Parathyroid adenoma (tissue), 2 donors: ENCODE results near the gene ARHGDIB.

Experiments
- H2AFZ ChIP-seq: fragments of 300-600 bp; sonication (generic); one replicate; pipeline ENCODE4 v1.7.0; 2017; ENCODE audit warnings: antibody characterized with exemption, mild to moderate bottlenecking
- H3K27ac ChIP-seq: fragments of 300-600 bp; sonication (generic); one replicate; pipeline ENCODE4 v1.7.0; 2017
- H3K27me3 ChIP-seq: fragments of 300-600 bp; sonication (generic); one replicate; pipeline ENCODE4 v1.7.0; 2017; ENCODE audit warnings: low read length; ENCODE audit not compliant: control insufficient read depth, insufficient read depth
- H3K36me3 ChIP-seq: fragments of 300-600 bp; sonication (generic); one replicate; pipeline ENCODE4 v1.7.0; 2017; ENCODE audit warnings: low read length; ENCODE audit not compliant: control insufficient read depth, insufficient read depth
- H3K4me1 ChIP-seq: fragments of 300-600 bp; sonication (generic); one replicate; pipeline ENCODE4 v1.7.0; 2017; ENCODE audit warnings: control low read depth
- H3K4me2 ChIP-seq: fragments of 300-600 bp; sonication (generic); one replicate; pipeline ENCODE4 v1.7.0; 2017; ENCODE audit warnings: low read length
- H3K4me3 ChIP-seq: fragments of 300-600 bp; sonication (generic); one replicate; pipeline ENCODE4 v1.7.0; 2017; ENCODE audit warnings: low read depth, low read length
- H3K79me2 ChIP-seq: fragments of 300-600 bp; sonication (generic); one replicate; pipeline ENCODE4 v1.7.0; 2017; ENCODE audit warnings: control low read depth
- H3K9ac ChIP-seq: fragments of 300-600 bp; sonication (generic); one replicate; pipeline ENCODE4 v1.7.0; 2017; ENCODE audit warnings: mild to moderate bottlenecking
- H3K9me3 ChIP-seq: fragments of 300-600 bp; sonication (generic); one replicate; pipeline ENCODE4 v1.7.0; 2017; ENCODE audit warnings: low read length; ENCODE audit not compliant: control insufficient read depth
- TF ChIP-seq, protein P1 (sequence below): fragments of 300-600 bp; sonication (generic); IDR thresholded peaks from one replicate; pipeline ENCODE4 v1.7.0; 2017; ENCODE audit warnings: antibody characterized with exemption, mild to moderate bottlenecking
- donor health status: primary hyperparathyroidism.

ARHGDIB gene

DNA sequence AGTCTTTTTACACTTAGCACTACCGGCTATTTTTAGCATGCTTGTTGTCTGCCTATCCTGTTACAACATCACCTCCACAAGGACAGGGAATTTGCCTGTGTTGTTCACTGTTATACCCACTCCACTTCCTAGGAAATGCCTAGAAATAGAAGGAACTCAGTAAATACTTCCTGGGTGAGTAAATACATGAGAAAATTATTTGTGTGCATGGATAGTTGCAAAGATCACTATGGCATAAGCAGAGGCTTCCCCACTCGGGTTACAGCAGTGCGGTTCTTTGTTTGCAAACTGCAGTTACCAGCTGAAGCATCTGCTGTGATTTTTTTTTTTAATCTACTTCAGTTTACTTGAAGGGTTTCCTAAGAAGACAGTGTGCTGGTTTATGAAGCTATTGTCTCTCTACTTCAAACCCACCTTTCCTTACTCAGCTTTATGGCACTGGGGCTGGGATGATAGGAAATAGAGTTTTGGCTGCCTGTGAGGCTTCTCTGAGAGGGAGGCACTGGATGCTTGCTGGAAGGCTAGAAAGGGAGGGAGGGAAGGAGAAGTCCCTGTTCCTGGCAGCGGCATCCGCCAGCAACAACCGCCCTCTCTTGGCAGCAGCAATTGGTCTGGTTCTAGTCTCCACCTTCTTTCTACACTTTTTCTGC, 40.5 kb upstream of the ARHGDIB start:
- Histone ChIP-seq H3K27ac (no peak overlapping the region), H3K9ac (no peak overlapping the region)
- TF ChIP-seq, protein P1, sequence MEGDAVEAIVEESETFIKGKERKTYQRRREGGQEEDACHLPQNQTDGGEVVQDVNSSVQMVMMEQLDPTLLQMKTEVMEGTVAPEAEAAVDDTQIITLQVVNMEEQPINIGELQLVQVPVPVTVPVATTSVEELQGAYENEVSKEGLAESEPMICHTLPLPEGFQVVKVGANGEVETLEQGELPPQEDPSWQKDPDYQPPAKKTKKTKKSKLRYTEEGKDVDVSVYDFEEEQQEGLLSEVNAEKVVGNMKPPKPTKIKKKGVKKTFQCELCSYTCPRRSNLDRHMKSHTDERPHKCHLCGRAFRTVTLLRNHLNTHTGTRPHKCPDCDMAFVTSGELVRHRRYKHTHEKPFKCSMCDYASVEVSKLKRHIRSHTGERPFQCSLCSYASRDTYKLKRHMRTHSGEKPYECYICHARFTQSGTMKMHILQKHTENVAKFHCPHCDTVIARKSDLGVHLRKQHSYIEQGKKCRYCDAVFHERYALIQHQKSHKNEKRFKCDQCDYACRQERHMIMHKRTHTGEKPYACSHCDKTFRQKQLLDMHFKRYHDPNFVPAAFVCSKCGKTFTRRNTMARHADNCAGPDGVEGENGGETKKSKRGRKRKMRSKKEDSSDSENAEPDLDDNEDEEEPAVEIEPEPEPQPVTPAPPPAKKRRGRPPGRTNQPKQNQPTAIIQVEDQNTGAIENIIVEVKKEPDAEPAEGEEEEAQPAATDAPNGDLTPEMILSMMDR = no peak

DNA sequence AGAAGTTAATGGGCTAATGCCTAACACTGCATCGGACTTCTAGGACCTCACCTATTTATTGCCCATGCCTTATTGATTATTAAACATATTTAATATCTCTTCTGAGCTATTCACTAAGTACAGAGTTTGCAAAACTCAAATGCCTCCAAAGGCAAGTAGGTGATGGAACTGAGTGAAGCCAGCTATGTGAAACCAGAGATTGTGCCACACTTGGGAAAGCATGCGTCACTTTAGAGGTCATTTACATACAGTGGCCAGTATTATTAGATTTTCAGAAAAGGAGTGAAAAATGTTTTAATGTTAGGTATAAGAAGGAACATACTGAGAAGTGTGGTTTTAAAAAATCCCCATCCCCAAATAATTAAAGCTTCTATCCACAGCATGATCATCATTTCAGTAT, 39.2 kb upstream of the ARHGDIB start:
- no peaks in the 10 kb centered on the region for H3K27me3 ChIP-seq
- no peaks in the 10 kb centered on the region for H3K79me2 ChIP-seq
- no peak overlapping the region for H3K4me3 ChIP-seq
- no peaks in the 10 kb centered on the region for H3K36me3 ChIP-seq
- no peaks in the 10 kb centered on the region for H3K9me3 ChIP-seq
- H2AFZ ChIP-seq = no peak overlapping the region
- no peaks in the 10 kb centered on the region for H3K4me1 ChIP-seq
- TF ChIP-seq, protein P1 = no peak
- H3K9ac ChIP-seq = no peak overlapping the region
- H3K4me2 ChIP-seq = no peak overlapping the region
- no peak overlapping the region for H3K27ac ChIP-seq

More for the DNA sequence above, 40.5 kb upstream of the ARHGDIB start:
- Histone ChIP-seq H3K4me2 (no peak overlapping the region), H3K4me1 (no peaks in the 10 kb centered on the region), H3K79me2 (no peaks in the 10 kb centered on the region), H3K36me3 (no peaks in the 10 kb centered on the region), H3K4me3 (no peak overlapping the region), H3K27me3 (no peaks in the 10 kb centered on the region), H3K9me3 (no peaks in the 10 kb centered on the region), H2AFZ (peak overlapping the region; percentile 35)

DNA sequence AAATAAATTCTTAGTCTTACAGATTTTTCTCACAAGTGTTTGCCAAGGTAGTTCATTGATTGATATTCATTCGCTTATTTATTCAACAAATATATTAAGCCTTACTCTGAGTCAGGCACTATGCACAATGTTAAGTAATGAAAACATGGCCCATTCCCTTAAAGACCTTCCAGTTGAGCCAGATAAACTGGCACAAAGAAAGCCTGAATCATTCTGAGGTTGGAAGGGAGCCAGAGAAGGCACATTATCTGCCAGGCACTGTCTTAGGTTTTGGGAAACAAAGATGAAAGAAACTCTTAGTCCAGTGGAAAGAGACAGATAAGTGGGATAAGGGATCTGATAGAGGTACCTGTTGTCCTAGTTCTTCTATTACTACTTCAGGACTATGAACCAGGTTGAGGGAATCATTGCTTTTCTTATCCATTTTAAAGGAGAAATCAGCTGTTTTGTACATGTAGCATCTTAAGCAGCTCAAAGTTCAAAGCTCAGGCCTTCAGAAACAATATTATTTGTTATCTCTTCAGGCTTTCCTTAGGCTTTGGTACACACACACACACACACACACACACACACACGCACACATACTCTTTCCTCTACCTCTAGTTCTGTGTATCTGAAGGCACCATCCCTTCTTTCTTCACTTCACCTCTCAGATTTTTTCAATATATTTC, 38.4 kb upstream of the ARHGDIB start:
- H3K4me1 ChIP-seq = no peaks in the 10 kb centered on the region
- TF ChIP-seq, protein P1 = no peak

DNA sequence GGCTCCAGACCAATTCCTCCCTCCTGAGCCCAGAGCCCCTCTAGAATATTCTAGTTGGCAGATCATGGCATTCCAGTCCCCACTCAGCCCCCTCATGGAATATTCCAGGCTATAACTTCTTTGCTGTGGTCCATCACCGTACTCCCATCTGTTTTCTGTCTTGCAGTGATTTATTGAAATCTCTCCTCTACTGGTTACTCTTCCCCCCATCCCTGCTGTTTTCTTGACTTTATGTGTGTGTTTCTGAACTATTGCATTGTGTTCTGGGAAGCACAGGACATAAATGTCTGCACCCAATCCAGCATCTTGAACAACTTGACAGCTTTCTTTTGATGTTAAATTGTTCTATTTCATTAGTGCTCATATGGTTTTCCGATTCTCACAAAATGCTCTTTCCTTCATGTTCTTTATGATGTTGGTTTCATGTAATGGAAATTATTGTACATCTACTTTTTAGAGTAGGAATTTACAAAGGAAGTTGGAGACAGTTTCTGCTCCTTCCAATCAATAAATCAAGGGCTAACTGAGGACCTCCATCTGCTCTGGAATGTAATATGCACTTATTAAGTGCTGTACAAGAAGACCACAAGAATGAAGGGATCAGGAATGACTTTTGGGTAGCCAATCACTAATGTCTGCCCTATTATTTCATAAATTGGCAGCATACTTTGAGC, 37.8 kb upstream of the ARHGDIB start:
- no peaks in the 10 kb centered on the region for H3K9me3 ChIP-seq
- H2AFZ ChIP-seq = no peak overlapping the region
- no peaks in the 10 kb centered on the region for H3K36me3 ChIP-seq
- H3K79me2 ChIP-seq = no peaks in the 10 kb centered on the region
- H3K27ac ChIP-seq = no peak overlapping the region
- H3K4me1 ChIP-seq = no peaks in the 10 kb centered on the region
- no peak overlapping the region for H3K4me3 ChIP-seq
- no peaks in the 10 kb centered on the region for H3K27me3 ChIP-seq
- H3K9ac ChIP-seq = no peak overlapping the region
- no peak overlapping the region for H3K4me2 ChIP-seq
- TF ChIP-seq, protein P1 = no peak

More for the DNA sequence above, 38.4 kb upstream of the ARHGDIB start:
- Histone ChIP-seq H3K27ac (no peak overlapping the region), H3K27me3 (no peaks in the 10 kb centered on the region), H3K4me3 (no peak overlapping the region), H3K36me3 (no peaks in the 10 kb centered on the region), H2AFZ (no peak overlapping the region), H3K4me2 (no peak overlapping the region), H3K9ac (no peak overlapping the region), H3K79me2 (no peaks in the 10 kb centered on the region), H3K9me3 (no peaks in the 10 kb centered on the region)
